Measurements from ENCODE around the gene ENC1. TPM values are rescaled to one million over a fixed set of nuclear protein-coding genes. Genes with fewer than 3 reads are reported as not detected.

The ENC1 gene
- polyA plus RNA-seq, 1 of the 3 experiments (the other 2 are of a cell fraction) = 20.3 TPM

- no peaks in the 10 kb centered on the region for H3K9me3 ChIP-seq
- H4K20me1 ChIP-seq (ENCODE audit: insufficient read depth) = no peaks in the 10 kb centered on the region
- H3K9ac ChIP-seq = peak overlapping the region; percentile 79; the same call in 1 of the 2 replicates
- DNase-seq = peak; percentile 21
- ChIA-PET CTCF (interaction anchor here (0.5 to 4.1 kb wide), 6 partner anchors 10 to 80 kb away, joined by 3 to 15 read pairs (median 3); partner anchors contain the start of genes GFM2 and NSA2), POLR2A (no interaction called here)
- no peak for TF ChIP-seq EZH2phosphoT487 (IDR thresholded peaks at IDR 0.05; ENCODE audit: borderline replicate concordance, low read depth)
- TF ChIP-seq TAF1 (IDR thresholded peaks at IDR 0.05; ENCODE audit: borderline replicate concordance, low read depth, low read length) = no peak
- TF ChIP-seq, protein P1, sequence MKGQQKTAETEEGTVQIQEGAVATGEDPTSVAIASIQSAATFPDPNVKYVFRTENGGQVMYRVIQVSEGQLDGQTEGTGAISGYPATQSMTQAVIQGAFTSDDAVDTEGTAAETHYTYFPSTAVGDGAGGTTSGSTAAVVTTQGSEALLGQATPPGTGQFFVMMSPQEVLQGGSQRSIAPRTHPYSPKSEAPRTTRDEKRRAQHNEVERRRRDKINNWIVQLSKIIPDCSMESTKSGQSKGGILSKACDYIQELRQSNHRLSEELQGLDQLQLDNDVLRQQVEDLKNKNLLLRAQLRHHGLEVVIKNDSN (IDR thresholded peaks at IDR 0.05; ENCODE audit: borderline replicate concordance, low read depth) = no peak
- TF ChIP-seq EP300 (IDR thresholded peaks at IDR 0.05; ENCODE audit: borderline replicate concordance in 1 of 2, low read depth in 1 of 2, low read length in 1 of 2) = no peak
- no peak for TF ChIP-seq MEF2A (IDR thresholded peaks at IDR 0.05; ENCODE audit: borderline replicate concordance, low read depth)
- no peak for TF ChIP-seq FOXJ3 (CRISPR knock-in tag; IDR thresholded peaks at IDR 0.05)
- H3K4me2 ChIP-seq = peak overlapping the region; percentile 92
- peaks cover 4% of the 10 kb centered on the region for H3F3A ChIP-seq (replicated peaks; ENCODE audit: insufficient read depth)
- no peak overlapping the region for H3K27ac ChIP-seq (ENCODE audit: low read depth in 2 of 2, low read length in 1 of 2)
- no peaks in the 10 kb centered on the region for H3K27me3 ChIP-seq (ENCODE audit: insufficient read depth)
- peaks cover 12 to 15% of the 10 kb centered on the region in 2 experiments for H3K36me3 ChIP-seq (replicated peaks in 1 of 2; ENCODE audit: control insufficient read depth in 1 of 2, insufficient read depth in 2 of 2, low read length in 1 of 2)
- H3K79me2 ChIP-seq (ENCODE audit: insufficient read depth) = peaks cover 18% of the 10 kb centered on the region
- H3K4me1 ChIP-seq (ENCODE audit: control insufficient read depth in 1 of 2, insufficient read depth in 2 of 2, low read depth in 1 of 2, low read length in 1 of 2) = peaks cover 0 to 14% of the 10 kb centered on the region in 2 experiments; a peak in 1 of 4 replicates
- H3K9me2 ChIP-seq = no peaks in the 10 kb centered on the region
- H2AFZ ChIP-seq (ENCODE audit: low read depth) = 0 out of 2 replicates have a peak overlapping the region, but pooled peaks have one; percentile 87
- WGBS (ENCODE audit: low lambda C conversion rate) = 90% methylated on average over 10 of the region's 10 CpGs
- H3K4me3 ChIP-seq (ENCODE audit: low read depth in 2 of 2, low read length in 1 of 2) = peak overlapping the region; percentile 76 to 82
Observed at GRCh38 chr5:74685979-74686631, 45.6 kb upstream of the ENC1 start.

- Histone ChIP-seq H3K27me3 (ENCODE audit: insufficient read depth) (no peaks in the 10 kb centered on the region), H3K9ac (peak within 1 kb of the TSS; percentile 79), H3K36me3 (replicated peaks in 1 of 2; ENCODE audit: control insufficient read depth in 1 of 2, insufficient read depth in 2 of 2, low read length in 1 of 2) (peaks cover 8 to 11% of the 10 kb centered on the region in 2 experiments), H4K20me1 (ENCODE audit: insufficient read depth) (no peaks in the 10 kb centered on the region), H3K4me3 (ENCODE audit: low read depth in 2 of 2, low read length in 1 of 2) (peak within 1 kb of the TSS; percentile 76 to 82), H3K79me2 (ENCODE audit: insufficient read depth) (peaks cover 18% of the 10 kb centered on the region), H3K9me2 (no peaks in the 10 kb centered on the region), H3K4me2 (peak within 1 kb of the TSS; percentile 92), H3K27ac (ENCODE audit: low read depth in 2 of 2, low read length in 1 of 2) (peak within 1 kb of the TSS in 1 of 2 experiments; percentile 20; a peak in 1 of 4 replicates), H3K4me1 (ENCODE audit: control insufficient read depth in 1 of 2, insufficient read depth in 2 of 2, low read depth in 1 of 2, low read length in 1 of 2) (peaks cover 0 to 14% of the 10 kb centered on the region in 2 experiments; a peak in 1 of 4 replicates), H3K9me3 (no peaks in the 10 kb centered on the region), H3F3A (replicated peaks; ENCODE audit: insufficient read depth) (peaks cover 4% of the 10 kb centered on the region), H2AFZ (ENCODE audit: low read depth) (peak within 1 kb of the TSS; percentile 87)
- ChIA-PET CTCF (interaction anchor here (0.5 to 4.1 kb wide), 6 partner anchors 9 to 81 kb away, joined by 3 to 15 read pairs (median 3); partner anchors contain the start of genes GFM2 and NSA2), POLR2A (no interaction called here)
- DNase-seq = peak; percentile 95
- WGBS (ENCODE audit: low lambda C conversion rate) = 34% methylated on average over 14 of the region's 78 CpGs
- TF ChIP-seq POLR2AphosphoS5 (IDR thresholded peaks at IDR 0.05; ENCODE audit: low read depth, low read length) (peak; percentile 76; the same call in 1 of the 2 replicates), MXI1 (IDR thresholded peaks at IDR 0.05; ENCODE audit: low read depth, low read length) (0 out of 2 replicates have a peak, but pooled peaks have one; percentile 7), GABPA (IDR thresholded peaks at IDR 0.05; ENCODE audit: low read depth) (peak; percentile 44; the same call in 1 of the 2 replicates), TEAD4 (IDR thresholded peaks at IDR 0.05; ENCODE audit: borderline replicate concordance, insufficient read depth) (no peak), RCOR1 (IDR thresholded peaks at IDR 0.05; ENCODE audit: low read length) (no peak), NFIC (IDR thresholded peaks at IDR 0.05; ENCODE audit: borderline replicate concordance) (no peak), YY1 (IDR thresholded peaks at IDR 0.05; ENCODE audit: low read depth) (peak; percentile 62; the same call in 1 of the 2 replicates), CHD2 (IDR thresholded peaks at IDR 0.05; ENCODE audit: low read length, partially characterized antibody) (no peak), FOSL2 (IDR thresholded peaks at IDR 0.05; ENCODE audit: borderline replicate concordance, low read depth) (peak; percentile 76), MEF2A (IDR thresholded peaks at IDR 0.05; ENCODE audit: borderline replicate concordance, low read depth) (no peak), TCF12 (IDR thresholded peaks at IDR 0.05) (no peak), RFX5 (IDR thresholded peaks at IDR 0.05; ENCODE audit: low read length) (no peak), SMC3 (IDR thresholded peaks at IDR 0.05; ENCODE audit: low read depth, low read length) (no peak), EP300 (IDR thresholded peaks at IDR 0.05; ENCODE audit: borderline replicate concordance in 1 of 2, low read depth in 1 of 2, low read length in 1 of 2) (no peak)
- TF ChIP-seq, protein P2, sequence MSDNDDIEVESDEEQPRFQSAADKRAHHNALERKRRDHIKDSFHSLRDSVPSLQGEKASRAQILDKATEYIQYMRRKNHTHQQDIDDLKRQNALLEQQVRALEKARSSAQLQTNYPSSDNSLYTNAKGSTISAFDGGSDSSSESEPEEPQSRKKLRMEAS (IDR thresholded peaks at IDR 0.05; ENCODE audit: low read depth) = no peak
- TF ChIP-seq, protein P3, sequence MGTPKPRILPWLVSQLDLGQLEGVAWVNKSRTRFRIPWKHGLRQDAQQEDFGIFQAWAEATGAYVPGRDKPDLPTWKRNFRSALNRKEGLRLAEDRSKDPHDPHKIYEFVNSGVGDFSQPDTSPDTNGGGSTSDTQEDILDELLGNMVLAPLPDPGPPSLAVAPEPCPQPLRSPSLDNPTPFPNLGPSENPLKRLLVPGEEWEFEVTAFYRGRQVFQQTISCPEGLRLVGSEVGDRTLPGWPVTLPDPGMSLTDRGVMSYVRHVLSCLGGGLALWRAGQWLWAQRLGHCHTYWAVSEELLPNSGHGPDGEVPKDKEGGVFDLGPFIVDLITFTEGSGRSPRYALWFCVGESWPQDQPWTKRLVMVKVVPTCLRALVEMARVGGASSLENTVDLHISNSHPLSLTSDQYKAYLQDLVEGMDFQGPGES (IDR thresholded peaks at IDR 0.05; ENCODE audit: low read depth, low read length) = no peak
- TF ChIP-seq, protein P4, sequence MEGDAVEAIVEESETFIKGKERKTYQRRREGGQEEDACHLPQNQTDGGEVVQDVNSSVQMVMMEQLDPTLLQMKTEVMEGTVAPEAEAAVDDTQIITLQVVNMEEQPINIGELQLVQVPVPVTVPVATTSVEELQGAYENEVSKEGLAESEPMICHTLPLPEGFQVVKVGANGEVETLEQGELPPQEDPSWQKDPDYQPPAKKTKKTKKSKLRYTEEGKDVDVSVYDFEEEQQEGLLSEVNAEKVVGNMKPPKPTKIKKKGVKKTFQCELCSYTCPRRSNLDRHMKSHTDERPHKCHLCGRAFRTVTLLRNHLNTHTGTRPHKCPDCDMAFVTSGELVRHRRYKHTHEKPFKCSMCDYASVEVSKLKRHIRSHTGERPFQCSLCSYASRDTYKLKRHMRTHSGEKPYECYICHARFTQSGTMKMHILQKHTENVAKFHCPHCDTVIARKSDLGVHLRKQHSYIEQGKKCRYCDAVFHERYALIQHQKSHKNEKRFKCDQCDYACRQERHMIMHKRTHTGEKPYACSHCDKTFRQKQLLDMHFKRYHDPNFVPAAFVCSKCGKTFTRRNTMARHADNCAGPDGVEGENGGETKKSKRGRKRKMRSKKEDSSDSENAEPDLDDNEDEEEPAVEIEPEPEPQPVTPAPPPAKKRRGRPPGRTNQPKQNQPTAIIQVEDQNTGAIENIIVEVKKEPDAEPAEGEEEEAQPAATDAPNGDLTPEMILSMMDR (IDR thresholded peaks at IDR 0.05) = no peak
Observed at GRCh38 chr5:74684900-74685851, 44.6 kb upstream of the ENC1 start, which contains the start of gene HEXB. TSS of gene HEXB (plus strand) at chr5:74685233. CDS start at chr5:74685261, 28 bp downstream.
